GM18499 (cell line): ENCODE data around the gene KSR2.

Experiments used
- ATAC-seq: cut with Tn5 transposase; IDR thresholded peaks from one replicate; pipeline ENCODE4 v1.9.1; 2021; ENCODE audit warnings: moderate number of reproducible peaks; ENCODE audit not compliant: insufficient read depth, unreplicated experiment

Gene KSR2

GRCh38 chr12:117592588-117593305, 376.0 kb downstream of the KSR2 start:
- ATAC-seq = no peak

- no peak for ATAC-seq
These were observed 377.8 kb downstream of the KSR2 start for GRCh38 chr12:117590999-117591398.

DNA sequence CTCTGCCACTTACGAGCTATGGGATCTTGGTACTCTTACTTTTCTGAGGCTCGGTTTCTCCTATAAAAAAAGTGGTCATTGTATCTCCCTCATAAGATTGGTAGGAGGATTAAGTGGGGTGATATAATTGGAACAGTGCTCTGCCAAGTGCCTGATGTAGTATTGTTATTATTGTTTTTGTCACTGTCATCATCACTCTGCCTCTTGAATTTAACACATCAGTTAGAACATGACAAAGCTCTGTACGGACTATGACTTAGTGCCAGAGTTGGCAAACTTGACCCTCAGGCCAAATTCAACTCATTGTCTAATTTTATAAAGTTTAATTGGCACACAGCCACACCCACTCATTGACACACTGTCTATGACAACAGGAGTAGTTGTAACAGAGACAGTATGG, 378.4 kb downstream of the KSR2 start:
- ATAC-seq = no peak

DNA sequence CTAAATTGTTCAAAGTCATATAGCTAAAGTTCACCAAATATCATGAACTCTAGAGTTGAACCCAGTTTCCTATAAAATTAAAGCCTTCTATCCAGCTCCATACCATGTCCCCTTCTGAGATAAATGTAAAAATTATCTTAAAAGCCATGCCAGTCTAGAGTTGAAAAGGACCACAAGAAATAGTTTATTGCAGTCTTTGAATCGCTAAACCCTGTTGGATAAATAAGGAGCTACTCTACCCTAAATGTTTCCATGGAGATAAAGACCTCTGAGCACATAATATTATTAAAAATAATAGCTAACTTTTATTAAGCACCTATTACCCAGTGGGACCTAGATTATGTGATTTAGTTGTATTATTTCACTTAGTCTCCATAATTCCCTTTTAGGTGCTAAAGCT, 379.8 kb downstream of the KSR2 start:
- no peak for ATAC-seq

DNA sequence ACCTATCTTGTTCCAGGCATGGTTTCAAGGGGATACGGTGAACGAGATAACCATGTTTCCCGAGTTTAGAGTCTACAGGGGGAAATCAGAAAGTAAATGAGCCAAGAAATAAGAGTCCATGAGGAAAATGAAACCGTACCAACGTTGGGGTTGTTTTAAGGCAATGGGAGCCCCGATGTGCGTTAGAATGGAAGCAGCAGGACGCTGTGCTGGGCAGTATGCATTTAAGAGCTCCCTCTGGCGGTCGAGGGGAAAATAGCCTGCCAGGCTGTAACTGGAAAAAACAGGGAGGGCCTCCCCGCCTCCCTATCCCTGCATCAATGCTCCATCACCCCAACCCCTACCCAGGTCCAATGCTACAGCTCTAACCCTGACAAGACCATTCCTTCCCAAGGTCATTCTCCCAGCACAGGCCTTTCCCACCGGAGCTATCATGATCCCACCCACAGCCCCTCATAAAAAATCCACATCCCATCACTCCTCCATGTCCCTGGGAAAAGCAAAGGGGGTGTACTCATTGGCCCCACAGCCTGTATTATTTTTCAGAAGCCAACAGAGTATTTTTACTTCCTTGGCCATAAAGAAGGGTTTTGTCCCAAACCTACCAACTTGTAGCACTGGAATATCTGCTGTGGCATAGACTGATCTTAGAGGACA, 381.0 kb downstream of the KSR2 start:
- no peak for ATAC-seq

- ATAC-seq = no peak
These were observed 385.0 kb downstream of the KSR2 start for GRCh38 chr12:117583677-117584225.

DNA sequence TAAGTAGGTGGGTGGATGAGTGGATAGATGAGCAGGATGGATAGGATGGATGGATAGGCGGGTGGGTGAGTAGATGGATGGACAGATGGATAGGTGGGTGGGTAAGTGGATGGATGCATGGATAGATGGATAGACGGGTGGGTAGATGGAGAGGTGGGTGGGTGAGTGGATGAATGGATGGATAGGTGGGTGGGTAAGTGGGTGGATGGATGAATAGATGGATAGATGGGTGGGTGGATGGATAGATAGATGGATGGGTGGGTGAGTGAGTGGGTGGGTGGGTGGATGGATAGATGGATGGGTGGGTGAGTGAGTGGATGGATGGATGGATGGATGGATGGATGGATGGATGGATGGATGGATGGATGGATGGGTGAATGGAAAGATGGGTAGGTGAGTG, 385.7 kb downstream of the KSR2 start:
- ATAC-seq = no peak

GRCh38 chr12:117582135-117582784, 386.5 kb downstream of the KSR2 start:
- ATAC-seq = no peak

DNA sequence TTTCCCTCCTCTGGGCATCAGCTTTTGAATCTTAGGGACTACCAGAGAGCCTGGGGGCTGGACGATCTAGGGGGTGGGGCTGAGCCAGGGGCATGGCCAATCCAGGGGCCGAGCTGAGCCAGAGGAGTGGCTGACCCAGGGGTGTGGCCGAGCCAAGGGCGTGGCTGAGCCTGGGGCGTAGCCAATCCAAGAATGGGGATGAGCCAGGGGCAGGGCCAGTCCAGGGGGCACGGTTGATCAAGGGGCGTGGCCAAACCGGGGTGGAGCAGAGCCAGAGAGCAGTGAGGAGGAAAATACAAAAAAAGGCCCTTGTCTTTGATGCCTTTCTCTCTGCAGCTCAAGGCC, 388.1 kb downstream of the KSR2 start:
- ATAC-seq = no peak

DNA sequence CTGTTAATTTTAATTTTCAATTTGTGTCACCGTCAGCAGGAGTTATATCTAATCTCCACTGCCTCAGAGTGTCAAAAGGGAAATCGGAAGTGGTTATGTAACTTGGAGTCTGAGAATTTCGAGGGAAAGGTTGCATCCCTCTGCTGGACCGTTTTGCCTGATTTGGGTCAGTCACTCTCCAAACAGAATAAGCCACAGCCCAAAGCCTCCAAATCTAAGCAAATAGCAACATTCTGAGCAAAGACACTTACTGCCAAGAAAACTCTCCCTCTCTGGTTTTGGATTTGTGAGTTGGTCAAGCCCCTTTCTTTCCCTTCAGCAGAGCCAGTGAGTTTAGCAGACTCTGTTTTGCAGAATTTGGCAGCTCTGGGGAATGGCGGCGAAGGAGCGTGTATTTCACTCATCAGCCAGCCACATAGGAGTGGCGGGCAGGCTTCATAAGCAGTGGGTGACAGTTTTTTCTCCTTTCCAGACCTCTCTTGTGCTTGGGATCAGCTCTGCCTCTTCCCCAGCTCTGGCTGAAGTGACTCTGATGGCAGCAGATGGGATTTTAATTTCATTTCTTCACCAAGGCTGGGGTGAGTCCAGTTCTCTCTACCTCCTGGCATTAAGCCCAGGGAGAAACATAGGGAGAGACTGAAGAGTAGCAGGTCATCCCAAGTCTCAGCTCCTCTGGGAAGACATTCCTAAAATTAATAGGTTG, 388.6 kb downstream of the KSR2 start:
- no peak for ATAC-seq

DNA sequence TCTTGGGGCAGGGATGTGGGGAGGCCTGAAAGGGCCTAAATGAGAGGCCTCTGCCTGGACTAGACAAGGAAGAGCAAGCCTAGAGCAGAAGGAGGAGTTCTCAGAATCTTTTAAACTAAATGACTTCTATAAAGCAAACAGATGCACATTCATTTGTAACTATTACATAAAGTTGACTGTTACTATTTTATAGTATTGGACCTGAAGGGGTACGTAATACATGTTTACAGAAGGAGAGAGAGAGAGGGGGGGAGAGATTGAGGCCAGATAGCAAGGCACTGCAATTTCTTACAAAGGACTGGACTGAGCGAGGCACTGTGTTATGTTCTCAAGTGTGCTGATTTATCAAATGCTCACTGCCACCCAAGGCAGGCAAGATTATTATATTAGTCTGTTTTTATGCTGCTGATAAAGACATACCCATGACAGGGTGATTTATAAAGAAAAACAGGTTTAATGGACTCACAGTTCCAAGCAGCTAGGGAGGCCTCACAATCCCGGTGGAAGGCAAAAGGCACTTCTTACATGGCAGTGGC, 391.6 kb downstream of the KSR2 start:
- ATAC-seq = no peak

DNA sequence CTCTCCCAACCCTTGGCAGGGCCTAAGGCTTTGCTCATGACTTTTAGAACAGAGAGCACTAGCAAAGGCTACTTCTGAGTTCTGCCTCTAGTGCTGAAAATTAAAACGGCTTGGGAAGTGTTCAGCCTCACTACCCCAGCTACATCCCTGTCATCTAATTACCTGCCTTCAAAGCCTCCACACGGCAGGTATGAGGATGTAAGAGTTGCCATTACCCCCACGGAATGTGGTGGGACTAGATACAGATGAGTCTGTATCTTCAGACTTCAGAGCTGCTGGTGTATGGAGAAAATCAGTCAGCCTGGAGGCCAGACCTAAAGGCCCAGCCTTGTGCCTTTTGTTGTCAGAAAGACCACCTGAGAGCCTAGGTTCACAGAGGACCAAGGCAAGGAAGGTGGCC, 392.7 kb downstream of the KSR2 start:
- ATAC-seq = no peak

DNA sequence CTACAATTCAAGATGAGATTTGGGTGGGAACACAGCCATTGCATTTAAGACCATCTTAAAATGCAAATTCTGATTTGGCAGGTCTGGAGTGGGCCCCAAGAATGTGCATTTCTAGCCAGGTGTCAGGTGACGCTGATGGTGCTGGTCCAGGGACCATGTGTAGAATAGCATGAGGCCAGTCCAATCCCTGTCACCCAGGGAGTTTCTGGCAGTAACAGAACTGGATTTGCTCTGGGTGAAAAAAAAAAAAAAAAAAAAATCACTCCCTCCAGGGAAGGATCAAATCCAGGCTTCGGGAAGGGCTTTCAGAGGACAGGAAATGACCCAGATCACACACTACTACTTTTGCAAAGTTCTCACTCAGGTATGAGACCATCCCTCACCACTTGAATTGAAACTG, 394.1 kb downstream of the KSR2 start:
- no peak for ATAC-seq

GRCh38 chr12:117572755-117573154, 396.0 kb downstream of the KSR2 start:
- no peak for ATAC-seq

DNA sequence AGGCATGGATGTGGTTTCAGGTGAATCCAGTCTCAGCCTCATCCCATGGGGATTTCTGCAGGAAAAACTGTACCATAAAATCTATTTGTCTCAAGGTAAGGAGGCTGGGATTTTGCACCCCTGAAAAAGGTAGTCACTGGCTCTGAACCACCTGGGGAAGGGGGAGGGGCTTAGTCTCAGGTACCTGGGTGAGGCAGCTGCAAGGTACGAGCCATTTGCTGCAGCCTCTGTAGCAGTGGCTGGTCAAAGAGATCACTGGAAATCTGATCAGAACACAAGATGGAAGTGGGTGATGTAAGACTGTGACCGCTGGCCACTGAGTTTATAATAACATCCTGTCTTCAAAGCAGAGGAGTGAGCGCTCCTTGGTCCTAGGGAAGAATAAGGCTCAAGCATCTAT, 397.5 kb downstream of the KSR2 start:
- no peak for ATAC-seq

GRCh38 chr12:117570608-117571007, 398.2 kb downstream of the KSR2 start:
- no peak for ATAC-seq

DNA sequence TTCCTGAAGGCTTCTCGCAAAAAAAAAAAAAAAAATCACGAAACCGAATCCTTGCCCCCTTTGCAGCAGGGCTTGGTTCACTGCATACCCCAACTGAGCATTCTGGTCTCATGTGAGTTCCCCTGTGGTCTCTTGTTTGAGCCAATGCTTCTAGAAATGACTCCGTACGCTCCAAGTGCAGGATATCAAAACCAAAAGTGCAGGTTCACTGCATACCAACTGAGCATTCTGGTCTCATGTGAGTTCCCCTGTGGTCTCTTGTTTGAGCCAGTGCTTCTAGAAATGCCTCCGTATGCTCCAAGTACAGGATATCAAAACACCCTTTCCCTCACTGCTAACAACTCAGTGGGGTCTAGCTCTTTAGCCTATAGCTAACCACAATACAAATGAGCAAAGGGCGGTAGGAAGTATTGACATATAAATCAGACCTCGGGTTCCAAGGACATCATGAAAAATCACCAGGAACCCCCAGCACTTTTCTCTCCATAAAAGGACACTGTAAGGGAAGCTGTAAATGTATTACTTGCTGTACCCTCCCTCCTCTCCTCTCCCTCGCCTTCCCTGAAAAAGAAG, 401.1 kb downstream of the KSR2 start:
- ATAC-seq = no peak

GRCh38 chr12:117564881-117565280, 403.9 kb downstream of the KSR2 start:
- no peak for ATAC-seq

- no peak for ATAC-seq
These were observed 405.1 kb downstream of the KSR2 start for GRCh38 chr12:117563706-117564105.

DNA sequence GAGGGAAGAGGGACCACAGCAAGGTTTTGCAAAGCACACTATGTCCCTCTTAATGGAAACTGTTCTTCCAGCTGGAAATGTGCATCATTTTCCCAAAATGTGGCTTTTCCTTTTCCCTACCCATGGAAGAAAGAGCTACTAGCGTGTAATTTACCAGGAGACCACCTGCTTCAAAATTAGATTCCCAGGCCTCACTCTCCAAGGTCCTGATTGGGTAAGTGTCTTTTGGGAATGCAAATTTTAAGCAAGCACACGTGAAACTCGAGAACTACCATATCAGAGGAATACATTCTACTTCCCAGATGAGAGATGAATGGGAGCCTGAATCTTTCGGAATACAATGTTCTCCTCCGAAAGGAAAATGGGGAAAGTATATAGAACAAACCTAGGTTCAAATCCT, 405.8 kb downstream of the KSR2 start:
- ATAC-seq = no peak
